ENCODE results near the gene PISD. TPM values are rescaled to one million over a fixed set of nuclear protein-coding genes. Genes with fewer than 3 reads are reported as not detected.

Gene PISD
- total RNA-seq, 1 donor from 2014 or later: 57.8 TPM

GRCh38 chr22:31572939-31573338 is 89.1 kb downstream of the PISD start:
- no peak for DNase-seq (ENCODE audit: low spot score)

- DNase-seq (ENCODE audit: low spot score): no peak
Observed at GRCh38 chr22:31569126-31569525, 92.9 kb downstream of the PISD start.

Other genes starting within 250 kb of the PISD start
- gene EIF4ENIF1, start 172.4 kb downstream of the PISD start, total RNA-seq: 24.5 TPM
- 74.5 TPM for gene SFI1, start 165.7 kb downstream of the PISD start, total RNA-seq
- 51.9 TPM for gene PRR14L, start 87.9 kb upstream of the PISD start, total RNA-seq
- gene DEPDC5, start 91.8 kb upstream of the PISD start, total RNA-seq: 30.5 TPM